Neuronal stem cell (in vitro differentiated cells): ENCODE results near the gene GALNS.

Experiments
- DNase-seq: peaks from one replicate; pipeline ENCODE4 v3.0.0-alpha.2; 2013; ENCODE audit warnings: low spot score
- H2AFZ ChIP-seq: one replicate; pipeline ENCODE4 v1.6.1; 2013; ENCODE audit warnings: mild to moderate bottlenecking, low read length, inconsistent platforms
- H2AK5ac ChIP-seq: 2 replicates; pipeline ENCODE4 v1.6.1; 2013; ENCODE audit warnings: low read depth, mild to moderate bottlenecking, inconsistent platforms, low read length, moderate library complexity, mixed read lengths
- H2BK120ac ChIP-seq: 2 replicates; pipeline ENCODE4 v1.6.1; 2013; ENCODE audit warnings: low read depth, mild to moderate bottlenecking, inconsistent platforms, low read length, moderate library complexity, mixed read lengths
- H2BK12ac ChIP-seq: one replicate; pipeline ENCODE4 v1.6.1; 2013; ENCODE audit warnings: low read length, inconsistent platforms
- H2BK15ac ChIP-seq: 2 replicates; pipeline ENCODE4 v1.6.1; 2013; ENCODE audit warnings: mild to moderate bottlenecking, low read length, inconsistent platforms, mixed read lengths
- H2BK5ac ChIP-seq: one replicate; pipeline ENCODE4 v1.6.1; 2013; ENCODE audit warnings: inconsistent platforms, mild to moderate bottlenecking, low read length, moderate library complexity
- H3K14ac ChIP-seq: one replicate; pipeline ENCODE4 v1.6.1; 2013; ENCODE audit warnings: low read length, inconsistent platforms
- H3K18ac ChIP-seq: 2 replicates; pipeline ENCODE4 v1.6.1; 2013; ENCODE audit warnings: low read length, inconsistent platforms
- H3K23ac ChIP-seq: 2 replicates; pipeline ENCODE4 v1.6.1; 2013; ENCODE audit warnings: low read depth, mild to moderate bottlenecking, mixed read lengths, low read length, inconsistent platforms; ENCODE audit not compliant: poor library complexity
- H3K27ac ChIP-seq: replicated peaks from 3 replicates; pipeline ENCODE4 v1.5.1; 2013; ENCODE audit warnings: low read length, inconsistent platforms
- H3K27me3 ChIP-seq, 3 experiments: 2 replicates each; pipeline ENCODE4 v1.6.1; 2013; ENCODE audit warnings: low read length in 3 of 3, mild to moderate bottlenecking in 2 of 3, inconsistent platforms in 1 of 3, low read depth in 1 of 3, mixed read lengths in 1 of 3, moderate library complexity in 1 of 3; ENCODE audit not compliant: control insufficient read depth in 3 of 3, insufficient read depth in 3 of 3
- H3K36me3 ChIP-seq, 2 donors: replicated peaks in 1 of 2; 2 replicates each; pipeline ENCODE4 v1.6.1; 2013; ENCODE audit warnings: low read length in 2 of 2; ENCODE audit not compliant: control insufficient read depth in 2 of 2, insufficient read depth in 2 of 2
- H3K4ac ChIP-seq: 2 replicates; pipeline ENCODE4 v1.6.1; 2013; ENCODE audit warnings: inconsistent platforms, mild to moderate bottlenecking, low read length, moderate library complexity
- H3K4me1 ChIP-seq, 2 donors: 1 replicate in 1 of 2; 2 replicates in 1 of 2; pipeline ENCODE4 v1.6.1; 2013; ENCODE audit warnings: low read length in 2 of 2, low read depth in 1 of 2; ENCODE audit not compliant: control insufficient read depth in 2 of 2, insufficient read depth in 1 of 2
- H3K4me2 ChIP-seq: one replicate; pipeline ENCODE4 v1.6.1; 2013; ENCODE audit warnings: mild to moderate bottlenecking, low read length, inconsistent platforms; ENCODE audit not compliant: insufficient read depth, poor library complexity, severe bottlenecking
- H3K4me3 ChIP-seq, 2 donors: 2 replicates each; pipeline ENCODE4 v1.5.1; 2013; ENCODE audit warnings: low read length in 2 of 2, mild to moderate bottlenecking in 2 of 2, inconsistent platforms in 1 of 2, moderate library complexity in 1 of 2
- H3K79me1 ChIP-seq: one replicate; pipeline ENCODE4 v1.6.1; 2013; ENCODE audit warnings: low read depth, mild to moderate bottlenecking, inconsistent platforms, low read length, moderate library complexity
- H3K9ac ChIP-seq: one replicate; pipeline ENCODE4 v1.6.1; 2013; ENCODE audit warnings: mild to moderate bottlenecking, low read depth, low read length, inconsistent platforms; ENCODE audit not compliant: poor library complexity
- H3K9me3 ChIP-seq, 2 donors: replicated peaks in 1 of 2; 2 replicates each; pipeline versions ENCODE3 to v1.6.1; 2013; ENCODE audit warnings: low read length in 2 of 2, mild to moderate bottlenecking in 2 of 2, inconsistent platforms in 1 of 2, low read depth in 1 of 2, mixed read lengths in 1 of 2, moderate library complexity in 1 of 2; ENCODE audit not compliant: control insufficient read depth in 2 of 2, insufficient read depth in 1 of 2
- H4K8ac ChIP-seq: one replicate; pipeline ENCODE4 v1.6.1; 2013; ENCODE audit warnings: low read depth, mild to moderate bottlenecking, inconsistent platforms, low read length, moderate library complexity
- H4K91ac ChIP-seq: one replicate; pipeline ENCODE4 v1.6.1; 2013; ENCODE audit warnings: low read length, low read depth, mild to moderate bottlenecking, inconsistent platforms; ENCODE audit not compliant: poor library complexity
- WGBS, 2 donors: extraction: QIAGEN DNeasy Blood & Tissue Kit; methylation state at CpG; one replicate each; pipeline ENCODE4 v1.1.7; 2013; ENCODE audit warnings: missing lambda C conversion rate in 2 of 2, mixed read lengths in 1 of 2; ENCODE audit not compliant: insufficient read length in 2 of 2, insufficient replicate concordance in 1 of 2; ENCODE audit errors: extremely low coverage in 2 of 2; 5-methylcytosine and 5-hydroxymethylcytosine counted together

GALNS gene

GRCh38 chr16:88888461-88889387 is 32.0 kb upstream of the GALNS start:
- H3K4ac ChIP-seq: no peak overlapping the region
- H4K8ac ChIP-seq: no peak overlapping the region
- H2BK12ac ChIP-seq: no peak overlapping the region
- H2AK5ac ChIP-seq: peak overlapping the region; percentile 81
- no peak overlapping the region for H3K4me3 ChIP-seq
- H3K36me3 ChIP-seq: no peaks in the 10 kb centered on the region
- H2AFZ ChIP-seq: no peak overlapping the region
- H3K79me1 ChIP-seq: peaks cover 4% of the 10 kb centered on the region
- no peaks in the 10 kb centered on the region for H3K4me1 ChIP-seq
- no peak for DNase-seq
- peak overlapping the region; percentile 59 for H3K18ac ChIP-seq
- H2BK120ac ChIP-seq: no peak overlapping the region
- peaks cover 0 to 4% of the 10 kb centered on the region in 2 donors for H3K9me3 ChIP-seq
- no peak overlapping the region for H3K14ac ChIP-seq
- H2BK5ac ChIP-seq: no peak overlapping the region
- H4K91ac ChIP-seq: no peak overlapping the region
- H2BK15ac ChIP-seq: no peak overlapping the region
- no peak overlapping the region for H3K23ac ChIP-seq
- WGBS, 2 donors: no CpG with 5 or more reads among the region's 30 CpGs
- H3K4me2 ChIP-seq: no peak overlapping the region
- no peak overlapping the region for H3K9ac ChIP-seq
- H3K27me3 ChIP-seq: no peaks in the 10 kb centered on the region
- no peak overlapping the region for H3K27ac ChIP-seq

- H2AFZ ChIP-seq: no peak overlapping the region
- DNase-seq: no peak
Measured at GRCh38 chr16:88888057-88888456, 31.3 kb upstream of the GALNS start.

GRCh38 chr16:88886845-88887521 is 30.2 kb upstream of the GALNS start:
- no peak overlapping the region for H3K9ac ChIP-seq
- no peak overlapping the region for H3K4me2 ChIP-seq
- no peak overlapping the region for H2AFZ ChIP-seq
- H2AK5ac ChIP-seq: no peak overlapping the region
- H2BK15ac ChIP-seq: peak overlapping the region; percentile 75
- H3K27me3 ChIP-seq: peaks cover 0 to 3% (median 0%) of the 10 kb centered on the region in 3 experiments
- H3K4me1 ChIP-seq: no peaks in the 10 kb centered on the region
- peak overlapping the region; percentile 25 for H3K14ac ChIP-seq
- no peak overlapping the region for H4K8ac ChIP-seq
- H3K18ac ChIP-seq: no peak overlapping the region
- H3K79me1 ChIP-seq: peaks cover 11% of the 10 kb centered on the region
- no peak overlapping the region for H3K4ac ChIP-seq
- H3K9me3 ChIP-seq: peaks cover 0 to 8% of the 10 kb centered on the region in 2 donors
- H3K4me3 ChIP-seq: no peak overlapping the region
- H3K27ac ChIP-seq: no peak overlapping the region
- no peak overlapping the region for H3K23ac ChIP-seq
- no peak overlapping the region for H2BK120ac ChIP-seq
- no peak for DNase-seq
- H2BK5ac ChIP-seq: no peak overlapping the region
- no CpG with 5 or more reads among the region's 39 CpGs for WGBS, 2 donors
- no peak overlapping the region for H2BK12ac ChIP-seq
- no peaks in the 10 kb centered on the region for H3K36me3 ChIP-seq
- H4K91ac ChIP-seq: no peak overlapping the region

More at GRCh38 chr16:88888057-88888456, 31.3 kb upstream of the GALNS start:
- Histone ChIP-seq H3K4me1 (no peaks in the 10 kb centered on the region), H3K9me3 (peaks cover 0 to 4% of the 10 kb centered on the region in 2 donors), H2BK15ac (no peak overlapping the region), H3K4ac (no peak overlapping the region), H4K91ac (no peak overlapping the region), H2BK12ac (no peak overlapping the region), H3K27ac (no peak overlapping the region), H3K79me1 (peaks cover 4% of the 10 kb centered on the region), H3K4me2 (peak overlapping the region; percentile 11), H3K27me3 (no peaks in the 10 kb centered on the region), H3K23ac (no peak overlapping the region), H4K8ac (no peak overlapping the region), H2AK5ac (no peak overlapping the region), H3K14ac (no peak overlapping the region), H3K18ac (no peak overlapping the region), H2BK5ac (no peak overlapping the region), H3K36me3 (no peaks in the 10 kb centered on the region), H3K9ac (no peak overlapping the region), H3K4me3 (no peak overlapping the region), H2BK120ac (no peak overlapping the region)
- WGBS, 2 donors: no CpG with 5 or more reads among the region's 14 CpGs

- H3K27ac ChIP-seq: no peak overlapping the region
Measured at GRCh38 chr16:88886420-88886844, 29.7 kb upstream of the GALNS start.

More at GRCh38 chr16:88886420-88886844, 29.7 kb upstream of the GALNS start:
- Histone ChIP-seq H3K27me3 (peaks cover 0 to 6% (median 0%) of the 10 kb centered on the region in 3 experiments), H2BK15ac (no peak overlapping the region), H3K36me3 (no peaks in the 10 kb centered on the region), H3K4me2 (no peak overlapping the region), H3K4me3 (peak overlapping the region in 1 of 2 donors; percentile 38), H3K18ac (peak overlapping the region; percentile 44), H2BK12ac (peak overlapping the region; percentile 30), H2AFZ (no peak overlapping the region), H3K79me1 (peaks cover 11% of the 10 kb centered on the region), H2BK120ac (no peak overlapping the region), H3K4me1 (peaks cover 0 to 2% of the 10 kb centered on the region in 2 donors), H2BK5ac (no peak overlapping the region), H3K9me3 (peaks cover 0 to 8% of the 10 kb centered on the region in 2 donors), H2AK5ac (no peak overlapping the region), H3K9ac (no peak overlapping the region), H4K8ac (no peak overlapping the region), H4K91ac (no peak overlapping the region), H3K4ac (no peak overlapping the region), H3K14ac (peak overlapping the region; percentile 25), H3K23ac (no peak overlapping the region)
- no peak for DNase-seq
- no CpG with 5 or more reads among the region's 15 CpGs for WGBS, 2 donors
